ENCODE measurements around the gene AASDH.

AASDH gene, protein sequence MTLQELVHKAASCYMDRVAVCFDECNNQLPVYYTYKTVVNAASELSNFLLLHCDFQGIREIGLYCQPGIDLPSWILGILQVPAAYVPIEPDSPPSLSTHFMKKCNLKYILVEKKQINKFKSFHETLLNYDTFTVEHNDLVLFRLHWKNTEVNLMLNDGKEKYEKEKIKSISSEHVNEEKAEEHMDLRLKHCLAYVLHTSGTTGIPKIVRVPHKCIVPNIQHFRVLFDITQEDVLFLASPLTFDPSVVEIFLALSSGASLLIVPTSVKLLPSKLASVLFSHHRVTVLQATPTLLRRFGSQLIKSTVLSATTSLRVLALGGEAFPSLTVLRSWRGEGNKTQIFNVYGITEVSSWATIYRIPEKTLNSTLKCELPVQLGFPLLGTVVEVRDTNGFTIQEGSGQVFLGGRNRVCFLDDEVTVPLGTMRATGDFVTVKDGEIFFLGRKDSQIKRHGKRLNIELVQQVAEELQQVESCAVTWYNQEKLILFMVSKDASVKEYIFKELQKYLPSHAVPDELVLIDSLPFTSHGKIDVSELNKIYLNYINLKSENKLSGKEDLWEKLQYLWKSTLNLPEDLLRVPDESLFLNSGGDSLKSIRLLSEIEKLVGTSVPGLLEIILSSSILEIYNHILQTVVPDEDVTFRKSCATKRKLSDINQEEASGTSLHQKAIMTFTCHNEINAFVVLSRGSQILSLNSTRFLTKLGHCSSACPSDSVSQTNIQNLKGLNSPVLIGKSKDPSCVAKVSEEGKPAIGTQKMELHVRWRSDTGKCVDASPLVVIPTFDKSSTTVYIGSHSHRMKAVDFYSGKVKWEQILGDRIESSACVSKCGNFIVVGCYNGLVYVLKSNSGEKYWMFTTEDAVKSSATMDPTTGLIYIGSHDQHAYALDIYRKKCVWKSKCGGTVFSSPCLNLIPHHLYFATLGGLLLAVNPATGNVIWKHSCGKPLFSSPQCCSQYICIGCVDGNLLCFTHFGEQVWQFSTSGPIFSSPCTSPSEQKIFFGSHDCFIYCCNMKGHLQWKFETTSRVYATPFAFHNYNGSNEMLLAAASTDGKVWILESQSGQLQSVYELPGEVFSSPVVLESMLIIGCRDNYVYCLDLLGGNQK

DNA sequence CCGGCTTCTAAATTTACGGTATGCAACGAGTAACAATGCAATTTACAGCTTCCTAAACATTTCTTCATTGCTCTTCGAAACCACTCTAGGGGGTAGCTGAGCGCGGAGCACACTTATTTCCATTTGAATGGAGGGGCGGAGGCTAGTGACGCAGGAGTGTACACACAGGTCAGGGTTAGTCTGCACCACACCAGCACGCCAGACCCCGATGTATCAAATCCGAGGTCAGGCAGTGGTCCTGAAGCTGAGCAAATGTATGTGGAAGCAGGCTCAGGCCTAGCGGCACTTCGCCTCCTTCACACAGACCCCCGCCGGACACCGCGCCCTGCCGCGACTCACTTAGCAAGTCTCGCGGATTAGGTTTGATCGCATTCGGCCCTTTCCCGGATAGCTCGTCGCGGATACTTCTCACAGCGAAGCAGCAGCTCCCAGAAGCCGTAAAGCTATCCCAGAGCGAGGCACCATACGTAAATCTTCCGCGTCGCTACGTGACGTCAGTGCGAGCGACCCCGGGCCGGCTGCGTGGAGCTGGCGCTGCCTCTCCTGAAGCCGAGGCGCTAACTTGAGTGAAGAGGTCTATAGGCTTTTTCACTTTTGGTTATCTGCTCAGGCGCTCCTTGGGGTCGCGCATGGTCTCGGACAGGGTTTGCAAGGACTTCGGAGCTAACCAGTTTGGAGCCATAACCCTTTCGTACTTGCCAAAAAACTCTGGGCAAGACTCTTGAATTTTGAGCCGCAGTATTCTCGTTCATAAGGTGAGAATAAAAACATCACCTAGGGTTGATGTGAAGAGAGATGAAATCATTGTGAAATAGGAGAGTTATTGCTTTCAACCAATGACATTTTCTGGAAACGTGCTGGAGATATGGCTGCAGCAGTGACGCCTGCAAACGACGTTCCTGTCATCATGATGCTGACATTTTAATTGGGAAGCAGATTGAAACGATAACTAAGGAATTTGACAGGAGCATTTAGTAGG, at the start of gene AASDH:
AASDH (minus strand) TSS at position 469 of the 979 bp plus-strand sequence. CDS start 3,192 bp downstream, outside the sequence.
- DNase-seq (ENCODE audit: low read depth) = peak; percentile 93
- H3K4me3 ChIP-seq (ENCODE audit: low read length) = peak within 1 kb of the TSS; percentile 94
- TF ChIP-seq, protein P1, sequence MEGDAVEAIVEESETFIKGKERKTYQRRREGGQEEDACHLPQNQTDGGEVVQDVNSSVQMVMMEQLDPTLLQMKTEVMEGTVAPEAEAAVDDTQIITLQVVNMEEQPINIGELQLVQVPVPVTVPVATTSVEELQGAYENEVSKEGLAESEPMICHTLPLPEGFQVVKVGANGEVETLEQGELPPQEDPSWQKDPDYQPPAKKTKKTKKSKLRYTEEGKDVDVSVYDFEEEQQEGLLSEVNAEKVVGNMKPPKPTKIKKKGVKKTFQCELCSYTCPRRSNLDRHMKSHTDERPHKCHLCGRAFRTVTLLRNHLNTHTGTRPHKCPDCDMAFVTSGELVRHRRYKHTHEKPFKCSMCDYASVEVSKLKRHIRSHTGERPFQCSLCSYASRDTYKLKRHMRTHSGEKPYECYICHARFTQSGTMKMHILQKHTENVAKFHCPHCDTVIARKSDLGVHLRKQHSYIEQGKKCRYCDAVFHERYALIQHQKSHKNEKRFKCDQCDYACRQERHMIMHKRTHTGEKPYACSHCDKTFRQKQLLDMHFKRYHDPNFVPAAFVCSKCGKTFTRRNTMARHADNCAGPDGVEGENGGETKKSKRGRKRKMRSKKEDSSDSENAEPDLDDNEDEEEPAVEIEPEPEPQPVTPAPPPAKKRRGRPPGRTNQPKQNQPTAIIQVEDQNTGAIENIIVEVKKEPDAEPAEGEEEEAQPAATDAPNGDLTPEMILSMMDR (conservative IDR thresholded peaks at IDR 0.05; ENCODE audit: low read length) = no peak

DNA sequence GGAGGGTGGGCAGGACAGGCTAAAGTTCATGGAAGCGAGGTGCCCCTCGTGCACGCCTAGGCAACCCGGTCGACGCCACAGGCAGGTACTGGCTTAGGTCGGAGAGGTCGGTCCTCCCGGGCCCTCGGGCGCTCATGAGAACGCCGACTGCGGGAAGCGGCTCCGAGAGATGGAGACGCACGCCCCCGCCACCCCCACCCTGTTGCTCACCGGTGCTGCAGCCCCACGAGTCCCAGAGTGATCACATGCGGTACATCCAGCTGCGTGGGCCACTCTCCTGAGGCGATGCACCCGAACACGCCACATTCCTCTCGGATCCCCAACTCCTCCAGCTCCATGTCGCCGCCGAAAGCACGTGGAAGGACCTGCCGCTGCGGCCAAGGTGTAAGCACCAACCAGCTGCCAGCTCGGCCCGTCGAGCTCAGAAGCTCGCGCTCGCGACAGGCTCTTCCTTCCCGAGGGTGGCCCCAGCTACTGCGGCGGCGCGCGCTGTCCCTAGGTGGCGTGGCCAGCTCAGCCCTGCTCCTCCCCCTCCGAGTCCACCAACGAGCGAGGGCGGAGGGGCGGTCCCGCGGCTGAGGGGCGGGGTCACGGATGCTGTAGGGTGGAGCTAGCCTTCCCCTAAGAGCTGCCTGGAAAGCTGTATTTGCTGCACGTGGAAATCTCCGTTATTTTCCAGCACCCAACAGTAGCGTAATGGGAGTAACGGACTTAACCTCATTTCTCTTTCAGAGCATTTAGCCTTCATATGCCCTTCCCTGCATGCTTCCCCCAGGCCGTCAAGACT, 48.0 kb upstream of the AASDH start, which contains the start of gene PPAT:
PPAT (minus strand) TSS at position 476 of the 787 bp plus-strand sequence; CDS start at position 338, 138 bp downstream.
- TF ChIP-seq, protein P1 (conservative IDR thresholded peaks at IDR 0.05; ENCODE audit: low read length) = peak; percentile 4; the same call in 1 of the 2 replicates
- peak within 1 kb of the TSS; percentile 78 for H3K4me3 ChIP-seq (ENCODE audit: low read length)
- DNase-seq (ENCODE audit: low read depth) = peak; percentile 95

DNA sequence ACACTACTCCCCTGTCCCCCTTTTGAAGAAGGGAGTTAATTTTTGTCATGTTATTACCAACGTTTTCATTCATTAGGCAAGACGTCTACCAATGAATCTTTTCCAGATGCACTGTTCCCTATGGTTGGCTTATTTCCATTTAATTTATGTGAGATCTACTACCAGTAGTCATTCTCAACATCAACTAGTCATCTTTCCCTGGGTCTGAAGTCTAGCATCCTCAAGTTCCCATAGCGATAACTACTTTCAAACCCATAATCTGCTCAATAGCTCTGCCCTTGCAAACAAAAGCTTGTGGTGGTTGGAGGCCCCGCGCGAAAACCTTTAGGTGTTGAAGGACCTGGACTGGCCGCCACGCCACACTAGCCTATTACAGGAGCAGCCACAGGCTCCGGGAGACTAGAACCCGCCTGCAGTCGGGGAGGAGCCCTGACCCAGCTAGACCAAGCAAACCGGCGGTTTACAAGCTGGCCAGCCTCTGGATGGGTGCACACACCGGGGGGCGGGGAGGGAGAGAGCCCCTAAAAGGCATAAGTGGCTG, 47.4 kb upstream of the AASDH start:
- TF ChIP-seq, protein P1 (conservative IDR thresholded peaks at IDR 0.05; ENCODE audit: low read length) = no peak
- peak overlapping the region; percentile 78 for H3K4me3 ChIP-seq (ENCODE audit: low read length)
- peak; percentile 49 for DNase-seq (ENCODE audit: low read depth)

DNA sequence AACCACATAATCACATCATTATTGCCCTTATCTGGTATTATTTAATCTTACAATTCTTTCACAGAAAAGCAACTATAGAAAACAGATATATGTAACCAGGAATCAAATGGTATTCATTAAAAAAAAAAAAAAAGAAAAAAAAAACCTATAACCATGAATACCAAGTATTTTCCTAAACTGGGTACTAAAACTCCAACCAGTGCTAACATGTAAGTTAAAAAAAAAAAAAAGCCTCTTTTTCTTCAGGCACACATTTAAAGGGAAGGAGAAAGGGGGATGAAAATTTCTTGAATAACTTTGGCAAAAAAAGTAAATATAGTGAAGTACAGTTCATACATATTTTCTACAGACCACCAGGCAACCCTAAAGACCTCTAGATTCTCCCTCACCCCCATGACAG, 46.0 kb upstream of the AASDH start:
- DNase-seq (ENCODE audit: low read depth) = no peak
- TF ChIP-seq, protein P1 (conservative IDR thresholded peaks at IDR 0.05; ENCODE audit: low read length) = no peak
- H3K4me3 ChIP-seq (ENCODE audit: low read length) = no peak overlapping the region

DNA sequence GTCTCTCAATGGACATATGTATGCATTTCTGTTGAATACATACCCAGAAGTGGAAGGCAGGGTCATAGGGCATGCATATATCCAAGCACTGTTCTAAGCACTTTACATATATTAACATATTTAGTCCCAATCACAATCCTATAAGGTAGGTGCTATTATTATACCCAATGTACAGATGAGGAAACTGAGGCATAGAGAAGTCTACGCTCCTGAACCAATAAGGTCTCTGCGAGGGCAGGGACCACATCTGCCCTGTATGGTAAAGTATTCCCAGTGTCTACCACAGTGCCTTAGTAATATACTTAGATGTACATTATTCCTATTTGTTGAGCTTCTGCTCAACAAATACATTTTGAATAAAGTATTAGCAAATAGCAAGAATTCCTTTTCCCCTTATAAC, 42.9 kb upstream of the AASDH start:
- TF ChIP-seq, protein P1 (conservative IDR thresholded peaks at IDR 0.05; ENCODE audit: low read length) = no peak
- no peak overlapping the region for H3K4me3 ChIP-seq (ENCODE audit: low read length)

More for the DNA sequence above, 42.9 kb upstream of the AASDH start:
- DNase-seq (ENCODE audit: low read depth) = no peak
